Measurements from ENCODE around the gene TTC23L.
"Not testable (repeated sequence)": the region's sequence is repeated elsewhere in the genome, so short reads cannot be mapped to it uniquely, and the experiment has no call there.

TTC23L gene

GRCh38 chr5:34915856-34916192 is 76.9 kb downstream of the TTC23L start:
- DNase-seq (ENCODE audit: low read depth) = no peak
- peak overlapping the region; percentile 92 for H3K4me3 ChIP-seq (ENCODE audit: low read length)
- TF ChIP-seq CTCF (IDR thresholded peaks at IDR 0.05; ENCODE audit: insufficient read depth, low read depth, low read length, missing control alignments) = no peak

- no peak for DNase-seq (ENCODE audit: low read depth)
- H3K4me3 ChIP-seq (ENCODE audit: low read length) = peak overlapping the region; percentile 92
- TF ChIP-seq CTCF (IDR thresholded peaks at IDR 0.05; ENCODE audit: insufficient read depth, low read depth, low read length, missing control alignments) = no peak
Observed at GRCh38 chr5:34916518-34916917, 77.6 kb downstream of the TTC23L start.

- H3K4me3 ChIP-seq (ENCODE audit: low read length) = no peak overlapping the region
- no peak for TF ChIP-seq CTCF (IDR thresholded peaks at IDR 0.05; ENCODE audit: insufficient read depth, low read depth, low read length, missing control alignments)
- DNase-seq (ENCODE audit: low read depth) = no peak
Observed at GRCh38 chr5:34918025-34918424, 79.1 kb downstream of the TTC23L start.

- H3K4me3 ChIP-seq (ENCODE audit: low read length) = no peak overlapping the region
- TF ChIP-seq CTCF (IDR thresholded peaks at IDR 0.05; ENCODE audit: insufficient read depth, low read depth, low read length, missing control alignments) = no peak
- DNase-seq (ENCODE audit: low read depth) = no peak
Observed at GRCh38 chr5:34919077-34919476, 80.1 kb downstream of the TTC23L start.

- not testable (repeated sequence) for H3K4me3 ChIP-seq (ENCODE audit: low read length); DNase-seq (ENCODE audit: low read depth)
Observed at GRCh38 chr5:34923256-34923655, 84.3 kb downstream of the TTC23L start.

- H3K4me3 ChIP-seq (ENCODE audit: low read length) = no peak overlapping the region
- DNase-seq (ENCODE audit: low read depth) = peak; percentile 87
- TF ChIP-seq CTCF (IDR thresholded peaks at IDR 0.05; ENCODE audit: insufficient read depth, low read depth, low read length, missing control alignments) = no peak
Observed at GRCh38 chr5:34923694-34924461, 84.9 kb downstream of the TTC23L start.

GRCh38 chr5:34924462-34924765 is 85.5 kb downstream of the TTC23L start:
- no peak for TF ChIP-seq CTCF (IDR thresholded peaks at IDR 0.05; ENCODE audit: insufficient read depth, low read depth, low read length, missing control alignments)
- no peak for DNase-seq (ENCODE audit: low read depth)
- no peak overlapping the region for H3K4me3 ChIP-seq (ENCODE audit: low read length)
